ENCODE measurements around the gene ZNF771. TPM values are rescaled to one million over a fixed set of nuclear protein-coding genes. Genes with fewer than 3 reads are reported as not detected.
"Not testable (repeated sequence)": the region's sequence is repeated elsewhere in the genome, so short reads cannot be mapped to it uniquely, and the experiment has no call there.

The ZNF771 gene
- polyA plus RNA-seq, 4 donors = 5.5 to 8.9 (median 5.8) TPM

DNA sequence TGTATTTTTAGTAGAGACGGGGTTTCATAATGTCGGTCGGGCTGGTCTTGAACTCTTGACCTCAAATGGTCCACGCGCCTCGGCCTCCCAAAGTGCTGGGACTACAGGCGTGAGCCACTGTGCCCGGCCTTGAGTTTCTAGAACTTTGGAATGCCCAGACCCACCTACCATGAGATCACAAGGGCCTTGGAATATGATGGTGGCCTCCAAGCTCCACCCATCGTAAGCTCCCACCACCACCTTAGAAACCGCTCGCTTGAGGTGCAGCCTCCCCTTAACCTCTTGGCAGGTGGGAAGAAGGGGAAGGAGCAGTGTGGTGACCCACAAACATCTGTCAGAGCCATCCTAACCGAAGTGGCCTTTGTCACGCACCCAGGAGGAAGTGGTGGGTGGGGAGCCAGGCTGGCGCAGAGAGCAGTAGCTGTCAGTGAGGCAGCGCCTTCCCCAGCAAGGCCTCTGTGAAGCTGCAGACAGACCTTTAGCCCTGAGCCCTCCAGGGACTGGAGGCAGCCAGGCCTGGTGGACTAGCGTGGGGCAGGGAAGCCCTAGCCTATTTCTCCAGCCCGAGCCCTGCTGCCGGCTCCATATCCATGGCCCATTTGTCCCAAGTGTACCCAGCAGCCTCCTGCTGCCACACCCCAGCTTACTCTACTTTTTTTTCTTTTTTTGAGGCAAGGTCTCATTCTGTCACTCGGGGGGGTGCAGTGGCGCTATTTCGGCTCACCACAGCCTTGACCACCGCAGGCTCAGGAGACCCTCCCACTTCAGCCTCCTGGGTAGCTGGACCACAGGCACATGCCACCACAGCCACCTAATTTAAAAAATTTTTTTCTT lies 51.4 kb downstream of the ZNF771 start:
- no peak for DNase-seq (ENCODE audit: low read depth in 4 of 4, low spot score in 3 of 4)

DNA sequence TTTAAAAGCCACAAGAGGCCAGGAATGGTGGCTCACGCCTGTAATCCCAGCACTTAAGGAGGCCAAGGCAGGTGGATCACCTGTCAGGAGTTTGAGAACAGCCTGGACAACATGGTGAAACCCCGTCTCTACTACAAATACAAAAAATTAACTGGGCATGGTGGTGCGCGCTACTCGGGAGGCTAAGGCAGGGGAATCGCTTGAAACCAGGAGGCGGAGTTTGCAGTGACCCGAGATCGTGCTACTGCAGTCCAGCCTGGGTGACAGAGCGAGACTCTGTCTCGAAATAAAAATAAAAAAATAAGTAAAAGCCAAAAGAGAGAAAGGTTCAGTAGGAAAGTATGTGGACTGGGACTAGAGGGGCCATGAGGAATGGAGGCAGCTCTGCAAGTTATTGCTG lies 52.0 kb downstream of the ZNF771 start:
- no peak for DNase-seq (ENCODE audit: low read depth in 4 of 4, low spot score in 3 of 4)

DNA sequence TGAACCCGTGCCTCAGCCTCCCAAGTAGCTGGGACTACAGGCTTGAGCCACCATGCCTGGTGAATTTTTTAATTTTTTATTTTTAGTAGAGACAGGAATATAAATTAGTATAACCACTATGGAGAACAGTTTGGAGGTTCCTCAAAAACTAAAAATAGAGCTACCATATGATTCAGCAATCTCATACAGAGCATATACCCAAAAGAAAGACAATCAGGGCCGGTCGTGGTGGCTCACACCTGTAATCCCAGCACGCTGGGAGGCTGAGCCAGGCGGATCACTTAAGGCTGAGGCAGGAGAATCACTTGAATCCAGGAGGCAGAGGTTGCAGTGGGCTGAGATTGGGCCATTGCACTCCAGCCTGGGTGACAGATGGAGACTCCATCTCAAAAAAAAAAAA lies 54.0 kb downstream of the ZNF771 start:
- DNase-seq (ENCODE audit: low read depth in 4 of 4, low spot score in 3 of 4) = not testable (repeated sequence)

DNA sequence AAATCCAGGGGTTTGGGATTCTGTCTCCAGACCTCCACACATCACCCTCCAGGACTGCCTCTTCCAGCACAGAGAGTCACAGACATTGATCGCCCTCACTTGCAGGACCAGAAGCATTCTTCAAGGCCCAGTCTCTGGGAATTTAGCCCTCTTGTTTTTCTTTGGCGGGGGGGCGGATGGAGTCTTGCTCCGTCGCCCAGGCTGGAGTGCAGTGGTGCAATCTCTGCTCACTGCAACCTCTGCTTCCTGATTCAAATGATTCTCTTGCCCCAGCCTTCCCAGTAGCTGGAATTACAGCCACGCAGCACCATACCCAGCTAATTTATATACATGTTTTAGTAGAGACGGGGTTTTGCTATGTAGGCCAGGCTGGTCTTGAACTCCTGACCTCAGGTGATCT lies 56.7 kb downstream of the ZNF771 start:
- no peak for DNase-seq (ENCODE audit: low read depth in 4 of 4, low spot score in 3 of 4)

Other genes starting within 250 kb of the ZNF771 start
- 10 to 100 TPM in 3 of 4 donors, 1 to 10 TPM in 1; 9.2 to 12.3 (median 11.2) TPM for gene CORO1A, start 224.0 kb upstream of the ZNF771 start, polyA plus RNA-seq (ENCODE audit: insufficient read length in 4 of 4)
- 10 to 100 TPM; 19.2 to 34.5 (median 23.0) TPM for gene BOLA2B, start 213.9 kb upstream of the ZNF771 start, polyA plus RNA-seq (ENCODE audit: insufficient read length in 4 of 4)
- gene SLX1A, start 213.7 kb upstream of the ZNF771 start, polyA plus RNA-seq (ENCODE audit: insufficient read length in 4 of 4) = 10 to 100 TPM; 18.9 to 20.8 (median 20.1) TPM
- 10 to 100 TPM in 2 of 4 donors, 1 to 10 TPM in 2; 4.1 to 12.8 (median 10.6) TPM for gene SULT1A3, start 208.4 kb upstream of the ZNF771 start, polyA plus RNA-seq (ENCODE audit: insufficient read length in 4 of 4)
- 10 to 100 TPM in 1 of 4 donors, 1 to 10 TPM in 3; 3.5 to 11.8 (median 6.0) TPM for gene NPIPB13, start 159.1 kb upstream of the ZNF771 start, polyA plus RNA-seq (ENCODE audit: insufficient read length in 4 of 4)
- 10 to 100 TPM; 49.5 to 63.5 (median 56.1) TPM for gene CD2BP2, start 52.3 kb upstream of the ZNF771 start, polyA plus RNA-seq (ENCODE audit: insufficient read length in 4 of 4)
- gene TBC1D10B, start 37.1 kb upstream of the ZNF771 start, polyA plus RNA-seq (ENCODE audit: insufficient read length in 4 of 4) = 10 to 100 TPM; 30.9 to 39.2 (median 34.3) TPM
- 1 to 10 TPM; 1.1 to 1.8 (median 1.4) TPM for gene MYL11, start 32.8 kb upstream of the ZNF771 start, polyA plus RNA-seq (ENCODE audit: insufficient read length in 4 of 4)
- gene SEPTIN1, start 25.0 kb upstream of the ZNF771 start, polyA plus RNA-seq (ENCODE audit: insufficient read length in 4 of 4) = 1 to 10 TPM in 3 of 4 donors, under 1 TPM in 1; 1.00 to 3.0 (median 2.1) TPM
- gene ZNF48, start 12.2 kb upstream of the ZNF771 start, polyA plus RNA-seq (ENCODE audit: insufficient read length in 4 of 4) = 10 to 100 TPM; 13.0 to 15.2 (median 13.9) TPM
- 10 to 100 TPM; 43.6 to 63.9 (median 51.1) TPM for gene DCTPP1, start 22.4 kb downstream of the ZNF771 start, polyA plus RNA-seq (ENCODE audit: insufficient read length in 4 of 4)
- 100 to 1,000 TPM in 2 of 4 donors, 10 to 100 TPM in 2; 95.4 to 102 (median 99.8) TPM for gene SEPHS2, start 38.3 kb downstream of the ZNF771 start, polyA plus RNA-seq (ENCODE audit: insufficient read length in 4 of 4)
- 1 to 10 TPM; 1.7 to 3.4 (median 2.3) TPM for gene ITGAL, start 65.1 kb downstream of the ZNF771 start, polyA plus RNA-seq (ENCODE audit: insufficient read length in 4 of 4)
- 10 to 100 TPM; 52.6 to 71.0 (median 54.3) TPM for gene ZNF768, start 119.0 kb downstream of the ZNF771 start, polyA plus RNA-seq (ENCODE audit: insufficient read length in 4 of 4)
- 10 to 100 TPM; 10.1 to 11.8 (median 11.1) TPM for gene ZNF747, start 127.3 kb downstream of the ZNF771 start, polyA plus RNA-seq (ENCODE audit: insufficient read length in 4 of 4)
- 10 to 100 TPM; 11.3 to 14.8 (median 11.4) TPM for gene ZNF764, start 150.8 kb downstream of the ZNF771 start, polyA plus RNA-seq (ENCODE audit: insufficient read length in 4 of 4)
- 10 to 100 TPM; 10.4 to 14.4 (median 12.7) TPM for gene ZNF688, start 164.1 kb downstream of the ZNF771 start, polyA plus RNA-seq (ENCODE audit: insufficient read length in 4 of 4)
- gene ZNF785, start 178.1 kb downstream of the ZNF771 start, polyA plus RNA-seq (ENCODE audit: insufficient read length in 4 of 4) = 10 to 100 TPM; 17.8 to 21.7 (median 20.8) TPM
- gene ZNF689, start 202.8 kb downstream of the ZNF771 start, polyA plus RNA-seq (ENCODE audit: insufficient read length in 4 of 4) = 10 to 100 TPM; 13.6 to 16.2 (median 15.0) TPM
- 10 to 100 TPM; 39.8 to 50.0 (median 47.3) TPM for gene PRR14, start 243.4 kb downstream of the ZNF771 start, polyA plus RNA-seq (ENCODE audit: insufficient read length in 4 of 4)